Measurements from ENCODE around the gene UTP15.

Gene UTP15

GRCh38 chr5:73565139-73565968 lies at the start of gene UTP15, which contains the start of gene ANKRA2:
Gene UTP15, plus strand, starts transcription at chr5:73565743. Its CDS starts 1,602 bp downstream, at chr5:73567345.
Gene ANKRA2, minus strand, starts transcription at chr5:73565639. Its CDS starts 2,758 bp downstream, at chr5:73562881.
- DNase-seq: peak; percentile 89

- peak; percentile 31 for DNase-seq
These were observed 45.8 kb upstream of the UTP15 start for GRCh38 chr5:73519531-73520283.

- no peak for DNase-seq
These were observed 42.6 kb upstream of the UTP15 start for GRCh38 chr5:73522989-73523388.

- DNase-seq: no peak
These were observed 41.7 kb upstream of the UTP15 start for GRCh38 chr5:73523861-73524260.

- DNase-seq: no peak
These were observed 39.8 kb upstream of the UTP15 start for GRCh38 chr5:73525606-73526203.

- DNase-seq: no peak
These were observed 37.3 kb upstream of the UTP15 start for GRCh38 chr5:73528248-73528647.

DNA sequence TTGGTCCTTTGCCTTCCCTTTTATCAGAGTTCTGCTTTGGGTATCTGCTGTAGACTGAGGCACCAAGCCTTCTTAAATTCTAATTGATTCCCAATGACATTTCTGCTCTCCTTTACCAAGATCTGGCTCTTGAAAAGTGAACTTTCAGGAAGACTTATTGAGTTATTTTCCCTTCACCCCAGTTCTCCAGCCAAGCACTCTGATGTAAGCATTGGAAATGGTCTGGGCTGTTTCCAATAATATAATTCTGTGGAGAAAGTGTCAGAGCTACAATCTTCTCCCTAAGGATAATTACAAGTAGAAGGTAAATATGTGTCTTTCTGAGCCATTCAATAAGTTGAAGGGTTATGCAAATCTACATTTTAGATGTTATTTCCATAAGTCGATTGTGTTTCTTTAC lies 36.5 kb upstream of the UTP15 start:
- no peak for DNase-seq

- no peak for DNase-seq
These were observed 34.2 kb upstream of the UTP15 start for GRCh38 chr5:73531356-73531755.

- DNase-seq: no peak
These were observed 33.3 kb upstream of the UTP15 start for GRCh38 chr5:73532195-73532594.

- DNase-seq: no peak
These were observed 31.4 kb upstream of the UTP15 start for GRCh38 chr5:73534011-73534644.

GRCh38 chr5:73534971-73535370 lies 30.6 kb upstream of the UTP15 start:
- no peak for DNase-seq

DNA sequence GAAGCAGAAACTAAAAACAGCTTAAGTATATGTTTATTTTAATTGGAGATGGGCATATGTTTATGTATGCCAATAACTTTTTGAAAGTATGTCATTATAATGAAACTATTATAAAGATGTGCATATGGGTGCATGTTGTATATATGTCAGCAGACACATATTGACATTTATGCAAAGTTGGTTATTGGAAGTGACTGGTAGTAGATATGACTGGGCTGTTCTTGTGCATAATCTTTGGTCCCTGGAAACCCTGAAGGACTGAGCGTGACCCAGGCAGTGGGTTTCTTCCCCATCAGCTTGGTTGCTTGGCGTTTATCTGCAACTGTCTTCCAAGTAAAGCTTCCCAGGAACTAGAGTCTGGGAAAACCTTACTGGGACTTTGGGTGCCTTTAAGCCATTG lies 25.8 kb upstream of the UTP15 start:
- DNase-seq: no peak

DNA sequence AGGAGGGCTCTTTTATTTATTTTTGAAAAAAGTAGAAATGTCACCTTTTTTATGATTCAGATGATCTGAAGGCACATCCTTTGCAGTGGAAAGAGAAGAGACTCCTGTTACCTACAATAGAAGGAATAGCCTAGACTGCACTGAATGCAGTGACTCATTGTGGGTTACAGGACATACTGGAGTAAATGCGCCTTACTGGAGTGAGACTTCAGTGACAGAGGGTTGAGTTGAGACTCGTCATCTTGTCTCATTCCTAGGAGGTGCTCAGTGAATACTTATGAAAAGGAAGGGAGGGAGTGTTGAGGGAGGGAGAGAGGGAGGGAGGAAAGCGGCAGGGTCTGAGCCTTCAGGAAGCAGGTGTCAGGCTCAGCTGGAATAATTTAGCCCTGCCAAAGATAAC lies 25.4 kb upstream of the UTP15 start:
- DNase-seq: no peak

- no peak for DNase-seq
These were observed 23.5 kb upstream of the UTP15 start for GRCh38 chr5:73542020-73542419.

DNA sequence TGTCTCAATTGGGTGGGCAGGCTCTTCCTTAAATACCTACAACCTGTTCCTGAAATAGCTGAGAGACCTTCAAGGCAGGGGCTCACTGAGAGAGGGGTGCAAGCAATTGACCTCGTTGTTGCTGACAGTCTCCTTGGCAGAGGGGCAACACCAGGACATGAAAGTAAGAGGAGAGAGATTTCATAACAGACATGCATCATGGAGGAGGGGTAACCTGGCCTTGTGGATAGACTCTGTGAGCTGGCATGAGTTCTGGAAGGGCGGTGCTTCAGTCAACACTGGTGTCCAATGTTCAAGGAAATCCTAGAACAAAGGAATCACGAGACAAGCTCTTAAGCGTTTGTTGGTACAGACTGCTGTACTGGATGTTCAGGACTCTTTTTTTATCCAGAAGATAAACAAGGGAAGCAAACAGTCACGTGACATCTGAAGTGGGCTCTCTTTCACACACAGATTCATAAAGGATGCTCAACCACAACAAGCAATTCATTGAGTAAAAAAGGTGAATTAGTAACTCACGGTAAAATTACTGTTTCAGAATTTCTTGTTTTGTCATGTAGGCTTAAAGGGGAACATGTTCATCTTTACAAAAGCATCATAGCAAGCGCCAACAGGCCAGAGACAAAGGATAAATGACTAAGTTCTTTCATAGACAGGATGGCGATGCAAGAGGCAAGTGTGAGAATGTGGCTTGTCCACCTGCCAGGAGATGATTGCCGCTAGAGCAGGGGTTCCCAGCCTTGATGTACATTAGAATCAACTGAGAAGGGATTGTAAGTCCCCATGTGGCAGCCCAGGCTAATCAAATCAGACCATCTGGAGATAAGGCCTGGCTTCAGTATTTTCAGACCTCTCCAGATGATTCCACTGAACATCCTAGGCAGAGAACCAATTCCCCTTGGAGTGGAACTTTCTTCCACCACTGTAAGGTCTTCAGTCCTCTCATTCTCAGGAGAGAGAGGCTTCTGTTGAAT lies 20.8 kb upstream of the UTP15 start:
- no peak for DNase-seq

- DNase-seq: no peak
These were observed 20.2 kb upstream of the UTP15 start for GRCh38 chr5:73545403-73545779.

GRCh38 chr5:73550016-73550415 lies 15.5 kb upstream of the UTP15 start:
- DNase-seq: no peak

- no peak for DNase-seq
These were observed 12.9 kb upstream of the UTP15 start for GRCh38 chr5:73552642-73553041.

- DNase-seq: no peak
These were observed 6.6 kb upstream of the UTP15 start for GRCh38 chr5:73558950-73559349.

DNA sequence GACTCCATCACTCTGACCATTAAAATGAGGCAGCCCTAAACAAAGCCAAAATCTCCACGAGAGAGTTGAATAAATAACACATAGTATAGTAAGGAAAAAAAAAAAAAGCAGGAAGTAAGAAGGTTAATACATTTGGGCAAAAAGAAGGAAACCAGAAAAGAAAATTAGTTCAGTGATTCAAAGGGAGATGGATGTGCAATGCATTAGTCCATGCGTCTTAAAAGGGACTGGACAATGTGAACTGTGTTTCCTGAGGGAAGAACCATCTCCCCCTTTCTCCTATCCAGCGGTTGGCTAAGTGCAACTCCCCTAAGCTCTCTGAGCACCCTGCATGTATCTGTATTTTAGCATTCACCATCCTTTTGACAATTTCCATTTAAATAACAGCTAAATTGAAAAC lies 1.5 kb upstream of the UTP15 start:
- no peak for DNase-seq

- no peak for DNase-seq
These were observed 868 bp upstream of the UTP15 start for GRCh38 chr5:73564675-73565074.

DNA sequence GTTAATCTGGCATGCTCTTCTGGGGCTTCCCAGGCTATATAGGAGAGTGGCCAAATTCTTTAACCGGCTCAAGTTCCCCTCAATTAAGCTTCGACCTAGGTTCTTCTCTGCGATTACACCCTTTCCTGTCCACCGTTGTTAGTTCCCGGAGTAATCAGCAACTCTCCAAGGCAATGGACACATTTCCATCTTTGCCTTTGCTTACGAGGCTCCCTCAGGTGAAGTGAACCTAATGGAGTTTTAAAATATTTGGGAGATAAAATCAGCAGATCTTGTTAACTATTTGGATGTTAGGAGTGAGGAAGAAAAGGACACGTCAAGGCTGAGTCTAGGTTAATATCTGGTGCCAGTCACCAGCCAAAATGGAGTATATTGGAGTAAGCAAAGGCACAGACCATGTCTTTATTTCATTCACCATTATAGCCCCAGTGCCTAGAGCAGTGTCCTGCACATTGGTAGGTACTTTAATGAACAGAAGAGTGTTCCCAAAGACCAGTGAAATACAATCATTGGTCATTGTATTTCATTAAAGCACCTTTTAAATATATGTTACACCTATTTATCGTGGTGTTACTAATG lies 515 bp downstream of the UTP15 start:
- DNase-seq: no peak

All from NCI-H2171 (cell line).